GM21515 (cell line): ENCODE data around the gene ERF.

Source experiments
- ATAC-seq: cut with Tn5 transposase; IDR thresholded peaks from one replicate; pipeline ENCODE4 v1.9.1; 2021; ENCODE audit not compliant: unreplicated experiment

Gene ERF

GRCh38 chr19:42242512-42243409 lies 12.2 kb downstream of the ERF start, which contains the start of gene GSK3A:
GSK3A (minus strand) TSS chr19:42242602; CDS start chr19:42242465, 137 bp downstream.
- ATAC-seq, result peak; percentile 58

- no peak for ATAC-seq
Observed at GRCh38 chr19:42242069-42242511, 12.8 kb downstream of the ERF start.

GRCh38 chr19:42241279-42241678 lies 13.6 kb downstream of the ERF start:
- ATAC-seq, result no peak

GRCh38 chr19:42239544-42240220 lies 15.2 kb downstream of the ERF start:
- ATAC-seq, result no peak

- ATAC-seq, result no peak
Observed at GRCh38 chr19:42235181-42235580, 19.7 kb downstream of the ERF start.

GRCh38 chr19:42234364-42234763 lies 20.6 kb downstream of the ERF start:
- ATAC-seq, result no peak

GRCh38 chr19:42233678-42234292 lies 21.1 kb downstream of the ERF start:
- no peak for ATAC-seq

- ATAC-seq, result no peak
Observed at GRCh38 chr19:42233106-42233505, 21.8 kb downstream of the ERF start.

GRCh38 chr19:42232435-42232834 lies 22.5 kb downstream of the ERF start:
- ATAC-seq, result no peak

GRCh38 chr19:42230571-42230970 lies 24.4 kb downstream of the ERF start:
- ATAC-seq, result no peak

- no peak for ATAC-seq
Observed at GRCh38 chr19:42229855-42230351, 25.0 kb downstream of the ERF start.

- ATAC-seq, result no peak
Observed at GRCh38 chr19:42229301-42229854, 25.6 kb downstream of the ERF start.

GRCh38 chr19:42228641-42229040 lies 26.3 kb downstream of the ERF start:
- no peak for ATAC-seq

- ATAC-seq, result no peak
Observed at GRCh38 chr19:42226886-42227285, 28.0 kb downstream of the ERF start.

GRCh38 chr19:42225718-42226292 lies 29.1 kb downstream of the ERF start:
- ATAC-seq, result no peak

- ATAC-seq, result no peak
Observed at GRCh38 chr19:42224940-42225717, 29.8 kb downstream of the ERF start.

- no peak for ATAC-seq
Observed at GRCh38 chr19:42220751-42221097, 34.2 kb downstream of the ERF start.

GRCh38 chr19:42219812-42220750 lies 34.8 kb downstream of the ERF start, which contains the start of gene ZNF526:
ZNF526 (plus strand) TSS chr19:42220312; CDS start chr19:42224404, 4,092 bp downstream.
- peak; percentile 69 for ATAC-seq
